Gastroesophageal sphincter (tissue), 4 donors: Measurements from ENCODE around the gene PLA2R1. TPM values are rescaled to one million over a fixed set of nuclear protein-coding genes. Genes with fewer than 3 reads are reported as not detected.

ENCODE experiments used
- ATAC-seq: fragments of 150-250 bp; one replicate; pipeline ENCODE4 v1.9.1; 2016; ENCODE audit warnings: mild to moderate bottlenecking, moderate library complexity
- H3K27ac ChIP-seq, 4 donors: fragments of 200-600 bp; sonication (generic) in 3 of 4; 1 replicate in 3 of 4; 2 replicates in 1 of 4; pipeline ENCODE4 v1.5.1; 2016 to 2019
- H3K27me3 ChIP-seq: fragments of 200-600 bp; sonication (generic); one replicate; pipeline ENCODE4 v1.5.1; 2019
- H3K36me3 ChIP-seq, 2 donors: fragments of 200-600 bp; sonication (generic); one replicate each; pipeline ENCODE4 v1.5.1; 2019; ENCODE audit warnings: control low read depth in 1 of 2
- H3K4me1 ChIP-seq, 3 donors: fragments of 200-600 bp; sonication (generic); 1 replicate in 2 of 3; 2 replicates in 1 of 3; pipeline ENCODE4 v1.5.1; 2016 to 2019; ENCODE audit warnings: control low read depth in 2 of 3
- H3K4me3 ChIP-seq, 2 donors: fragments of 200-600 bp; sonication (generic); one replicate each; pipeline ENCODE4 v1.5.1; 2019; ENCODE audit warnings: mild to moderate bottlenecking in 1 of 2, moderate library complexity in 1 of 2
- H3K9me3 ChIP-seq, 3 donors: fragments of 200-600 bp; sonication (generic); one replicate each; pipeline ENCODE4 v1.5.1; 2017 to 2019; ENCODE audit warnings: control low read depth in 2 of 3
- EP300 ChIP-seq: sonication (generic); formaldehyde crosslinking; IDR thresholded peaks from one replicate; pipeline ENCODE4 v1.6.1; 2017; ENCODE audit warnings: antibody characterized with exemption, mild to moderate bottlenecking
- POLR2A ChIP-seq, 2 donors: fragments of 450-650 bp; IDR thresholded peaks; one replicate each; pipeline ENCODE4 v1.6.1; 2017; ENCODE audit warnings: antibody characterized with exemption in 2 of 2, mild to moderate bottlenecking in 2 of 2, moderate library complexity in 1 of 2
- POLR2AphosphoS5 ChIP-seq: sonication (generic); formaldehyde crosslinking; IDR thresholded peaks from one replicate; pipeline ENCODE4 v1.6.1; 2017; ENCODE audit warnings: antibody characterized with exemption
- WGBS, 2 donors: methylation state at CpG; one replicate each; pipeline ENCODE4 v1.1.5; 2018; ENCODE audit warnings: low coverage in 1 of 2; 5-methylcytosine and 5-hydroxymethylcytosine counted together
- total RNA-seq, 4 donors: library from RNA; depleted of rRNA; stranded (reverse); fragments of >200 nt; gene quantifications; one replicate each; pipeline ENCODE4 v1.1.0, GENCODE V29; 2016
- TF ChIP-seq, protein P1 (sequence below), 4 experiments: fragments of 200-600 bp in 2 of 4; fragments of 450-650 bp in 2 of 4; sonication (generic) in 1 of 4; IDR thresholded peaks; one replicate each; pipeline ENCODE4 v1.5.1; 2017 to 2019; ENCODE audit warnings: antibody characterized with exemption in 4 of 4, mild to moderate bottlenecking in 2 of 4, moderate library complexity in 2 of 4

Gene PLA2R1
- total RNA-seq, 4 donors from 2014 or later, result 6.5 to 15.0 (median 8.0) TPM

DNA sequence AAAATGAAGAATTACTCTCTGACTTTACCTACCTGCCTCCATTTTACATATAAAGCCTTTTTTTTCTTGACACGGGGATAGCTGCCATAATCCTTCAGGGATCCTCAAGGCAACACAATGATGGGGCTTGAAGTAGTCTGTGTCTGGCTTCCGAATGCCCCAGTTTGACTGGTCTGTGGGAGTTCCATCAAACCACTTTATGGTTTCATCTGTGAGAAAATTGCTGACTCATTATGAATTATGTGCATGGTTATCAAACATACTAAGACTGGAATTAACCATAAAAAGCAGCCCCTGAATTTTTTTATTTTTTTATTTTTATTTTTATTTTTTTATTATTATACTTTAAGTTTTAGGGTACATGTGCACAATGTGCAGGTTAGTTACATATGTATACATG, 117.5 kb downstream of the PLA2R1 start:
- H3K27ac ChIP-seq, result no peak overlapping the region
- WGBS, 2 donors, result 90 to 92% methylated on average over 2 of the region's 2 CpGs
- H3K27me3 ChIP-seq, result no peaks in the 10 kb centered on the region
- no peaks in the 10 kb centered on the region for H3K36me3 ChIP-seq
- no peaks in the 10 kb centered on the region for H3K9me3 ChIP-seq
- TF ChIP-seq, protein P1, sequence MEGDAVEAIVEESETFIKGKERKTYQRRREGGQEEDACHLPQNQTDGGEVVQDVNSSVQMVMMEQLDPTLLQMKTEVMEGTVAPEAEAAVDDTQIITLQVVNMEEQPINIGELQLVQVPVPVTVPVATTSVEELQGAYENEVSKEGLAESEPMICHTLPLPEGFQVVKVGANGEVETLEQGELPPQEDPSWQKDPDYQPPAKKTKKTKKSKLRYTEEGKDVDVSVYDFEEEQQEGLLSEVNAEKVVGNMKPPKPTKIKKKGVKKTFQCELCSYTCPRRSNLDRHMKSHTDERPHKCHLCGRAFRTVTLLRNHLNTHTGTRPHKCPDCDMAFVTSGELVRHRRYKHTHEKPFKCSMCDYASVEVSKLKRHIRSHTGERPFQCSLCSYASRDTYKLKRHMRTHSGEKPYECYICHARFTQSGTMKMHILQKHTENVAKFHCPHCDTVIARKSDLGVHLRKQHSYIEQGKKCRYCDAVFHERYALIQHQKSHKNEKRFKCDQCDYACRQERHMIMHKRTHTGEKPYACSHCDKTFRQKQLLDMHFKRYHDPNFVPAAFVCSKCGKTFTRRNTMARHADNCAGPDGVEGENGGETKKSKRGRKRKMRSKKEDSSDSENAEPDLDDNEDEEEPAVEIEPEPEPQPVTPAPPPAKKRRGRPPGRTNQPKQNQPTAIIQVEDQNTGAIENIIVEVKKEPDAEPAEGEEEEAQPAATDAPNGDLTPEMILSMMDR (IDR thresholded peaks at IDR 0.05), result no peak
- TF ChIP-seq POLR2A (IDR thresholded peaks at IDR 0.05), result no peak
- no peak for TF ChIP-seq EP300
- TF ChIP-seq POLR2AphosphoS5, result no peak
- H3K4me3 ChIP-seq, result no peak overlapping the region
- no peaks in the 10 kb centered on the region for H3K4me1 ChIP-seq
- ATAC-seq, result no peak

DNA sequence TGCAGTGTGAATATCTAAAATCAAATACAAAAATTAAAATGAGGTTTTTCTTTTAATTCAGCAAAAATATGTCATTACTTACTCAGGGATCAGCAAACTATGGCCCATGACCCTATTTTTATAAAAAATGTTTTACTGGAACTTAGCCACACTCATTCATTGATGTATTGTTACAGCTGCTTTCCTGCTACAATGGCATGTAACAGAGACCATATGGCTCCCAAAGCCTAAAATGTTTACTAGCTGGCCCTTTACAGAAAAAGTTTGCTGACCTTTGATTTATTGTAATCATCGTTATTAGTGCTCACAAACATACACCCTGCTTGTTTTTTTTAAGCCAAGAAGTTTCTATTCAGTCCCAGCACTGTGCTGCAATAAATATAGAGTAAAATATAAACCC, 120.3 kb downstream of the PLA2R1 start:
- Histone ChIP-seq H3K27me3 (no peaks in the 10 kb centered on the region), H3K4me1 (no peaks in the 10 kb centered on the region), H3K36me3 (no peaks in the 10 kb centered on the region), H3K27ac (no peak overlapping the region), H3K9me3 (no peaks in the 10 kb centered on the region), H3K4me3 (no peak overlapping the region)
- 27 to 31% methylated on average over 1 of the region's 1 CpG for WGBS, 2 donors
- TF ChIP-seq POLR2AphosphoS5 (no peak), POLR2A (IDR thresholded peaks at IDR 0.05) (no peak), EP300 (no peak)
- TF ChIP-seq, protein P1 (IDR thresholded peaks at IDR 0.05), result no peak
- no peak for ATAC-seq

DNA sequence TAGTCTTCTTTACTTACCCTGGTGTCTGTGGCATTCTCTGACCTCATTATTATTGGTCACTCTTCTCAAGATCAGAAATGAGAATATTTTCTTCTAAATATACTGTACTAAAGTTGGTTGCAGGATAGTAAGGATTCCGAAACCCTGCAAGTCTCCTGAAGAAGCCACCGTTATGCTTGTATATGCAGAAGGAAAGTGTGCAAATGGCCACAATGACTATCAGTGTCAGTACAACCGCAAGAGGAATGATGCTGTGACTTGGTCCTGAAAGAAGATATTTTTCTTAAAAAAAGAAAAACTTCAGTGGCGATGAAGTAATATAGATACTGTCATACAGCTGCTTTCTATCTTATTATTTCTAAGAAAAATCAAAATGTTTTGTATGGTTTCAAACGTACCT, 120.7 kb downstream of the PLA2R1 start:
- ATAC-seq, result no peak
- no peak overlapping the region for H3K4me3 ChIP-seq
- TF ChIP-seq POLR2A (IDR thresholded peaks at IDR 0.05) (no peak), POLR2AphosphoS5 (no peak), EP300 (no peak)
- TF ChIP-seq, protein P1 (IDR thresholded peaks at IDR 0.05), result no peak
- no peaks in the 10 kb centered on the region for H3K9me3 ChIP-seq
- H3K27ac ChIP-seq, result no peak overlapping the region
- no peaks in the 10 kb centered on the region for H3K27me3 ChIP-seq
- WGBS, 2 donors, result 73 to 79% methylated on average over 5 of the region's 5 CpGs
- no peaks in the 10 kb centered on the region for H3K4me1 ChIP-seq
- H3K36me3 ChIP-seq, result no peaks in the 10 kb centered on the region

DNA sequence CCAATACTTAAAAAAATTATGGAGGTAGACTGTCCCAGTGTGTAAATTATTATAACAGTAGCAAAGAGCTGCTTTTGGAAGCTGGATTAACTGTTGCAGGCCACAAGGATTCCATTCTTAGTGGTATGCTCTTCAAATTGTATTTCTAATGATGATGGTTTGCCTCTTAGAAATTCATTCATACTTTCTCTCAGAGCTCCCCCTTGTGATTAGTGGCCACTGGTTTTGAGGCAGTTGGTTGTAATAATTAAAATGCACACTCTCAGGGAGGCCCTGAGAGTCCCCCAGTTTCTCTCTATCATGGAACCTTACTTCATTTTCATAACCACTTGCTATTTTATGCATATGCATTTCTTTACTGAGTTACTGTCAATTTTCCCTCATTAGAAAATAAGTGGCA, 122.5 kb downstream of the PLA2R1 start:
- Histone ChIP-seq H3K27ac (no peak overlapping the region), H3K27me3 (no peaks in the 10 kb centered on the region), H3K9me3 (no peaks in the 10 kb centered on the region), H3K4me1 (no peaks in the 10 kb centered on the region), H3K36me3 (no peaks in the 10 kb centered on the region), H3K4me3 (no peak overlapping the region)
- TF ChIP-seq, protein P1 (IDR thresholded peaks at IDR 0.05), result peak in 1 of 4 experiments; percentile 11
- no peak for TF ChIP-seq EP300
- ATAC-seq, result no peak

DNA sequence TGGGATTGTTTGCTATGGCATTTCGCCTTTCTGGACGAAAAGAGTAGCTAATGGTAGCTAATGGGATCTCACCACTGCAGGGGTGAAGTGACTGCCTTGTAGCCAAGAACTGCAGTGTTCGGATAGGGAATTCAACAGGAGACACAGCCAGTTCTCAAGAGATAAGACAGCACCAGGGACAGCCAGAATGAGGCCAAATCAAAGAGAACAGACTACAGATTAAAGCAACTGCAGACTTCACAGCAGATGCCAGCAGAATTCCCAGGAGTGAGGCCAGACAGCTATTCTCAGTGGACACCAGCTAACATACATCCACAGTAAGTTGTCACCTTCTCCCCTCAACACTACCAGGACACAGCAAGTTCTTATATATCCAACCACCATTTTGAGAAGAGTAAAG, 124.0 kb downstream of the PLA2R1 start:
- H3K4me1 ChIP-seq, result peaks cover 0 to 6% (median 0%) of the 10 kb centered on the region in 3 donors
- no peak overlapping the region for H3K27ac ChIP-seq
- WGBS, 2 donors, result 80 to 100% methylated on average over 1 to 2 of the region's 3 CpGs
- no peaks in the 10 kb centered on the region for H3K9me3 ChIP-seq
- no peak for TF ChIP-seq POLR2A (IDR thresholded peaks at IDR 0.05)
- TF ChIP-seq, protein P1 (IDR thresholded peaks at IDR 0.05), result no peak
- no peak for TF ChIP-seq POLR2AphosphoS5
- no peak for TF ChIP-seq EP300
- no peaks in the 10 kb centered on the region for H3K36me3 ChIP-seq
- no peak for ATAC-seq
- H3K4me3 ChIP-seq, result no peak overlapping the region
- no peaks in the 10 kb centered on the region for H3K27me3 ChIP-seq
